Nephron (organoid): ENCODE data around the gene FOXD2.

Experiments
- H3K27ac Mint-ChIP-seq, 3 experiments: 2 replicates each; pipeline ENCODE4 v1.8.0; 2020; ENCODE audit warnings: mixed read lengths in 3 of 3, mild to moderate bottlenecking in 2 of 3, moderate library complexity in 1 of 3
- H3K27me3 Mint-ChIP-seq: 2 replicates; pipeline ENCODE4 v1.8.0; 2021; ENCODE audit warnings: low read depth, mild to moderate bottlenecking, moderate library complexity, mixed read lengths
- H3K36me3 Mint-ChIP-seq: 2 replicates; pipeline ENCODE4 v1.8.0; 2020; ENCODE audit warnings: low read depth, mixed read lengths
- H3K4me1 Mint-ChIP-seq: 2 replicates; pipeline ENCODE4 v1.8.0; 2020; ENCODE audit warnings: mixed read lengths
- H3K4me3 Mint-ChIP-seq, 3 experiments: 2 replicates each; pipeline ENCODE4 v1.8.0; 2020; ENCODE audit warnings: mild to moderate bottlenecking in 3 of 3, mixed read lengths in 3 of 3, moderate library complexity in 2 of 3
- H3K9me3 Mint-ChIP-seq: 2 replicates; pipeline ENCODE4 v1.8.0; 2020; ENCODE audit warnings: mixed read lengths
- TF ChIP-seq, protein P1 (sequence below), 3 experiments: fragments of 200-600 bp; sonication (generic); IDR thresholded peaks; one replicate each; pipeline ENCODE4 v1.5.0; 2021; ENCODE audit warnings: antibody characterized with exemption in 3 of 3; ENCODE audit not compliant: unreplicated experiment in 3 of 3

The FOXD2 gene

GRCh38 chr1:47411436-47411835 lies 26.4 kb upstream of the FOXD2 start:
- Mint-ChIP-seq H3K27ac (no peak overlapping the region), H3K4me1 (peaks cover 30% of the 10 kb centered on the region), H3K27me3 (peaks cover 54% of the 10 kb centered on the region), H3K9me3 (no peaks in the 10 kb centered on the region), H3K36me3 (no peaks in the 10 kb centered on the region), H3K4me3 (no peak overlapping the region)
- TF ChIP-seq, protein P1, sequence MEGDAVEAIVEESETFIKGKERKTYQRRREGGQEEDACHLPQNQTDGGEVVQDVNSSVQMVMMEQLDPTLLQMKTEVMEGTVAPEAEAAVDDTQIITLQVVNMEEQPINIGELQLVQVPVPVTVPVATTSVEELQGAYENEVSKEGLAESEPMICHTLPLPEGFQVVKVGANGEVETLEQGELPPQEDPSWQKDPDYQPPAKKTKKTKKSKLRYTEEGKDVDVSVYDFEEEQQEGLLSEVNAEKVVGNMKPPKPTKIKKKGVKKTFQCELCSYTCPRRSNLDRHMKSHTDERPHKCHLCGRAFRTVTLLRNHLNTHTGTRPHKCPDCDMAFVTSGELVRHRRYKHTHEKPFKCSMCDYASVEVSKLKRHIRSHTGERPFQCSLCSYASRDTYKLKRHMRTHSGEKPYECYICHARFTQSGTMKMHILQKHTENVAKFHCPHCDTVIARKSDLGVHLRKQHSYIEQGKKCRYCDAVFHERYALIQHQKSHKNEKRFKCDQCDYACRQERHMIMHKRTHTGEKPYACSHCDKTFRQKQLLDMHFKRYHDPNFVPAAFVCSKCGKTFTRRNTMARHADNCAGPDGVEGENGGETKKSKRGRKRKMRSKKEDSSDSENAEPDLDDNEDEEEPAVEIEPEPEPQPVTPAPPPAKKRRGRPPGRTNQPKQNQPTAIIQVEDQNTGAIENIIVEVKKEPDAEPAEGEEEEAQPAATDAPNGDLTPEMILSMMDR (IDR thresholded peaks at IDR 0.05; ENCODE audit: unreplicated experiment in 3 of 3): no peak

GRCh38 chr1:47412437-47412836 lies 25.4 kb upstream of the FOXD2 start:
- no peaks in the 10 kb centered on the region for H3K36me3 Mint-ChIP-seq
- H3K4me1 Mint-ChIP-seq: peaks cover 30% of the 10 kb centered on the region
- H3K4me3 Mint-ChIP-seq: no peak overlapping the region
- no peaks in the 10 kb centered on the region for H3K9me3 Mint-ChIP-seq
- peaks cover 60% of the 10 kb centered on the region for H3K27me3 Mint-ChIP-seq
- H3K27ac Mint-ChIP-seq: no peak overlapping the region
- TF ChIP-seq, protein P1 (IDR thresholded peaks at IDR 0.05; ENCODE audit: unreplicated experiment in 3 of 3): no peak

DNA sequence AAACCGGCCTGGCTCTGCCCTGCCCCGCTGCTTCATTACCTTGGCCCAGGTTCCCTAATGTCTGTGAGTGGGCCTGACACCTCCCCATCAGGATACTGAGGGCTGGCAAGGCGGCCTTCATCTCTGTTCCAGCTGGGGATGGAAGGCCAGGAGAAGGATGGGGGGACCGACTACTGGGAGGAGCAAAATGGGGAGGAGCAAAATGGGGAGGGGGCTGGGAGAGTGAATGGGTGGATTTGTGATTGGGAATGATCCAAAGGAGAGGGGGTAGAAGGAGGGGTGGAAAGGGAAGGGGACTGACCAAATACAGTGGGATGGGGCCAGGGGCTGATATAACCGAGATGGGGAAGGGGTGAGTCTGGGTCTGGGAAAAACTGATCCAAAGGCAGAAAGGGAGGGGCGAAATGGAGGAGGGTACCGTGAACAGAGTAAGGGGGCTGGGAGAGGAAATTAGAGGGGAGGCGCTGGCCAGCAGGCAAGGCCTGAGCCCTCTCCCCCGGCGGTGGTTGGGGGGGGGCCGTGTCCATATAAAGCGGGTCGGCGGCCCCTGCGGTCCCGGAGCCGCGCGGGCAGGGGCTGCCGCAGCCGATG lies 22.0 kb upstream of the FOXD2 start, which contains the start of gene FOXE3:
Gene FOXE3, plus strand, starts transcription at position 558 of the 591 bp plus-strand sequence. Its CDS starts 31 bp downstream, at position 589.
- Mint-ChIP-seq H3K4me3 (peak within 1 kb of the TSS; percentile 76 to 81 (median 76)), H3K27me3 (peaks cover 75% of the 10 kb centered on the region)
- TF ChIP-seq, protein P1 (IDR thresholded peaks at IDR 0.05; ENCODE audit: unreplicated experiment in 3 of 3): no peak

GRCh38 chr1:47416319-47417169 lies 21.3 kb upstream of the FOXD2 start:
- Mint-ChIP-seq H3K4me3 (peak overlapping the region; percentile 76 to 81 (median 76)), H3K4me1 (no peaks in the 10 kb centered on the region), H3K36me3 (peaks cover 5% of the 10 kb centered on the region), H3K27ac (no peak overlapping the region), H3K9me3 (no peaks in the 10 kb centered on the region), H3K27me3 (peaks cover 77% of the 10 kb centered on the region)
- TF ChIP-seq, protein P1 (IDR thresholded peaks at IDR 0.05; ENCODE audit: unreplicated experiment in 3 of 3): no peak

More for the DNA sequence above, 22.0 kb upstream of the FOXD2 start, which contains the start of gene FOXE3:
- H3K27ac Mint-ChIP-seq: no peak within 1 kb of the TSS
- peaks cover 5% of the 10 kb centered on the region for H3K36me3 Mint-ChIP-seq
- no peaks in the 10 kb centered on the region for H3K9me3 Mint-ChIP-seq
- peaks cover 5% of the 10 kb centered on the region for H3K4me1 Mint-ChIP-seq

DNA sequence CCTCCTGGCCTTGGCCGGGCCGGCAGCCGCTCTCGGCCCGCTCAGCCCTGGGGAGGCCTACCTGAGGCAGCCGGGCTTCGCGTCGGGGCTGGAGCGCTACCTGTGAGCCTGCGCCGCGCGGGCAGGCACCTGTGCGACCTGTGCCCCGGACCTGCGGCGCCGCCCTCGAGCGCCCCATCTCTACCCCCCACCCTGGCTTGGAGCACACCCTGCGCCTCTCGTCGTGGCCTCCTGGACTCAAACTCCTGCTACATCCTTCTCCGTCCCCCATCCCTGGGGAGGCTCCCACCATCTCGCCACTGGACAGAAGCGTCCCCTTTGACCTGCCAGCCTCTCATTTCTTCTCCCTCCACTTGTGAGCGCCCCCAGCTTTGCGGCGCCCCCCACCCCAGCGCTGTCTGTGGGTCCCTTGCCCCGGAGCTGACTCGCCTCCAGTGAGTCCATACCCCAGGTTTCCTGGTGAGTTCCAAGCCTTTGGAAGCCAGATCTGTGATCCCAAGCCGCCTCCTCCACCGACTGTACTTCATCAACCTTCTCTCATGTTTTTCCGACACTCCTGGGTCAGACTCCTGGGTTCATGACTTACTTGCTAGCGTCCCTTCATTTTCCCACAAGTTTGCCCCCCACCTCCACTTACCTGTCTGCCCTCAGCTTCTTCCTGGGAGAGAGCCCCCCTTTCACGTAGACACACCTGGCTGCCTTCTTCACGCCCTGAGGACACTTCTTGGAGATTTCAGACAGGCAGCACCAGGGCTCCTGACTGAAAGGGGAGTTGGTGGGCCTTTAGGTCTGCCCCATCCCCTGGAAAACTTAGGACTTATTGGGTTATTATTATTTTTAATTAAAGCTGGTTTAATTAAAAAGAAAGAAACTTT lies 20.4 kb upstream of the FOXD2 start:
- H3K36me3 Mint-ChIP-seq: peaks cover 5% of the 10 kb centered on the region
- H3K27ac Mint-ChIP-seq: no peak overlapping the region
- no peaks in the 10 kb centered on the region for H3K9me3 Mint-ChIP-seq
- H3K4me3 Mint-ChIP-seq: peak overlapping the region; percentile 54 to 73 (median 62)
- peaks cover 83% of the 10 kb centered on the region for H3K27me3 Mint-ChIP-seq
- TF ChIP-seq, protein P1 (IDR thresholded peaks at IDR 0.05; ENCODE audit: unreplicated experiment in 3 of 3): no peak
- H3K4me1 Mint-ChIP-seq: no peaks in the 10 kb centered on the region
